Measurements from ENCODE around the gene AMOTL2. TPM values are rescaled to one million over a fixed set of nuclear protein-coding genes. Genes with fewer than 3 reads are reported as not detected.

The AMOTL2 gene
- total RNA-seq, 1 experiment from 2014 or later = 76.9 TPM

DNA sequence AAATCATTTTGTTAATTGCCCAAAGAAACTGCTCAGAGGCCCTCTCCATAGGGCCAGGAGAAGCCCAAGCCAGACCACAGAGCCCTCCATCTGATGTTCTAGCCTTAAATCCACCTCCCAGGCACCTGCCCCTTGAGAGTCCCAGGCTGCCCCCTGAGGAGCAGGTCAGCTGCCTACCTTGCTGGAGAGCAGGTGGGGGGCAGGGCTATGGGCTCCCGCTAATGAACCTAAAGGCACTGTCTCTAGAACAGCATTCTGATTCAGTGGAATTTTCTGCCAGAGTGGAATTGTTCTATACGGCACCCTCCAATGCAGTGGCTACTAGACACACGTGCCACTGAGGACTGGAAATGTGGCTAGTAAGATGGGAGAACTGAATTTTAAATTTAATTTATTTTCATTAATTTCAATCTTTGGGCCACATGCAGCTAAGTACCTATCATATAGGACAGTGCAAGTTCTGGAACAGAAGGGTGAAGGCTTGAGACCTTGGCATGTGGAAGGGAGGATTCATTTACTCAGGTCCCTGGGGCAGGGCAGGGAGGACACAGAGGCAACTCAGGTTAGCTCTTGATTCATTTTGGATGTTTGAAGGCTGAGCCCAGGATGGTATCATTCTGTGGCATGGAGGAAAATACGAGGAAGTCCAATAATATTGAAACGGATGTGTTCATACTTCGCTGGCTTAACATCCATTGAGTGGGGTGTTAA is 11.4 kb downstream of the AMOTL2 start:
- DNase-seq (ENCODE audit: low spot score) (no peak), ATAC-seq (no peak)
- TF ChIP-seq ZNF423 (CRISPR knock-in tag; IDR thresholded peaks at IDR 0.05) (0 out of 2 replicates have a peak, but pooled peaks have one; percentile 18), SMAD4 (CRISPR knock-in tag; IDR thresholded peaks at IDR 0.05) (no peak)
- TF ChIP-seq, protein P1, sequence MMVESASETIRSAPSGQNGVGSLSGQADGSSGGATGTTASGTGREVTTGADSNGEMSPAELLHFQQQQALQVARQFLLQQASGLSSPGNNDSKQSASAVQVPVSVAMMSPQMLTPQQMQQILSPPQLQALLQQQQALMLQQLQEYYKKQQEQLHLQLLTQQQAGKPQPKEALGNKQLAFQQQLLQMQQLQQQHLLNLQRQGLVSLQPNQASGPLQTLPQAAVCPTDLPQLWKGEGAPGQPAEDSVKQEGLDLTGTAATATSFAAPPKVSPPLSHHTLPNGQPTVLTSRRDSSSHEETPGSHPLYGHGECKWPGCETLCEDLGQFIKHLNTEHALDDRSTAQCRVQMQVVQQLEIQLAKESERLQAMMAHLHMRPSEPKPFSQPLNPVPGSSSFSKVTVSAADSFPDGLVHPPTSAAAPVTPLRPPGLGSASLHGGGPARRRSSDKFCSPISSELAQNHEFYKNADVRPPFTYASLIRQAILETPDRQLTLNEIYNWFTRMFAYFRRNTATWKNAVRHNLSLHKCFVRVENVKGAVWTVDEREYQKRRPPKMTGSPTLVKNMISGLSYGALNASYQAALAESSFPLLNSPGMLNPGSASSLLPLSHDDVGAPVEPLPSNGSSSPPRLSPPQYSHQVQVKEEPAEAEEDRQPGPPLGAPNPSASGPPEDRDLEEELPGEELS (CRISPR knock-in tag; IDR thresholded peaks at IDR 0.05) = no peak
- TF ChIP-seq, protein P2, sequence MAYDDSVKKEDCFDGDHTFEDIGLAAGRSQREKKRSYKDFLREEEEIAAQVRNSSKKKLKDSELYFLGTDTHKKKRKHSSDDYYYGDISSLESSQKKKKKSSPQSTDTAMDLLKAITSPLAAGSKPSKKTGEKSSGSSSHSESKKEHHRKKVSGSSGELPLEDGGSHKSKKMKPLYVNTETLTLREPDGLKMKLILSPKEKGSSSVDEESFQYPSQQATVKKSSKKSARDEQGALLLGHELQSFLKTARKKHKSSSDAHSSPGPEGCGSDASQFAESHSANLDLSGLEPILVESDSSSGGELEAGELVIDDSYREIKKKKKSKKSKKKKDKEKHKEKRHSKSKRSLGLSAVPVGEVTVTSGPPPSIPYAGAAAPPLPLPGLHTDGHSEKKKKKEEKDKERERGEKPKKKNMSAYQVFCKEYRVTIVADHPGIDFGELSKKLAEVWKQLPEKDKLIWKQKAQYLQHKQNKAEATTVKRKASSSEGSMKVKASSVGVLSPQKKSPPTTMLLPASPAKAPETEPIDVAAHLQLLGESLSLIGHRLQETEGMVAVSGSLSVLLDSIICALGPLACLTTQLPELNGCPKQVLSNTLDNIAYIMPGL (CRISPR knock-in tag; IDR thresholded peaks at IDR 0.05) = no peak
- CTCF ChIA-PET = interaction anchor here (1.3 to 4.4 kb wide), 6 partner anchors 11 to 123 kb away, joined by 3 to 57 read pairs (median 19); partner anchors contain the start of genes ANAPC13 and CEP63
- Mint-ChIP-seq H3K36me3 (peaks cover 81% of the 10 kb centered on the region), H3K4me1 (peaks cover 56% of the 10 kb centered on the region), H3K4me3 (peak overlapping the region; percentile 24), H3K9me3 (no peaks in the 10 kb centered on the region), H3K27me3 (ENCODE audit: low read depth) (no peaks in the 10 kb centered on the region), H3K27ac (peak overlapping the region; percentile 96)
- POLR2A ChIA-PET = interaction anchor here (1.2 to 3.9 kb wide), 6 partner anchors 8 to 54 kb away, joined by 3 to 113 read pairs (median 12); partner anchors contain the start of gene AMOTL2

DNA sequence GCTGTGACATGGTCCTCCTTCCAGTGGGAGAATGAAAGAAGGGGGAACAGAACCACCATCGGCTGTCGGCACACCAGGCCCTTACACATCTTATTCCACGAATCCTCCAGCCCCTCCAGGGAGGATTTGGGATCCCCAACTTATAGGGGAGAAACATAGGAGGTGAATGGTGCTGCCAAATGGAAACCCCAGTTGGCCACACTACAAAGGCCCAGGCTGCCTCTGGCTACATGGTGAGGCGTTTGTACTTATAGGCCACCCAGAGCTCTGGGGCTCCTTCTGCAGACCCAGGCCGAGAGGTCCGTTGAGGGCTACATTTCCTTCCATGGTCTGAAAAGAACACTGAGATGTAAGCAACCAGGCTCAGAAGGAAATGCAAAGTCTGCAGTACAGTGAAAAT is 12.0 kb downstream of the AMOTL2 start:
- Mint-ChIP-seq H3K27ac (peak overlapping the region; percentile 60; the same call in 1 of the 2 replicates), H3K4me1 (peaks cover 58% of the 10 kb centered on the region)
- CTCF ChIA-PET = interaction anchor here (1.6 to 4.4 kb wide), 2 partner anchors 11 to 48 kb away, joined by 3 to 57 read pairs; no protein-coding TSS in a partner anchor

DNA sequence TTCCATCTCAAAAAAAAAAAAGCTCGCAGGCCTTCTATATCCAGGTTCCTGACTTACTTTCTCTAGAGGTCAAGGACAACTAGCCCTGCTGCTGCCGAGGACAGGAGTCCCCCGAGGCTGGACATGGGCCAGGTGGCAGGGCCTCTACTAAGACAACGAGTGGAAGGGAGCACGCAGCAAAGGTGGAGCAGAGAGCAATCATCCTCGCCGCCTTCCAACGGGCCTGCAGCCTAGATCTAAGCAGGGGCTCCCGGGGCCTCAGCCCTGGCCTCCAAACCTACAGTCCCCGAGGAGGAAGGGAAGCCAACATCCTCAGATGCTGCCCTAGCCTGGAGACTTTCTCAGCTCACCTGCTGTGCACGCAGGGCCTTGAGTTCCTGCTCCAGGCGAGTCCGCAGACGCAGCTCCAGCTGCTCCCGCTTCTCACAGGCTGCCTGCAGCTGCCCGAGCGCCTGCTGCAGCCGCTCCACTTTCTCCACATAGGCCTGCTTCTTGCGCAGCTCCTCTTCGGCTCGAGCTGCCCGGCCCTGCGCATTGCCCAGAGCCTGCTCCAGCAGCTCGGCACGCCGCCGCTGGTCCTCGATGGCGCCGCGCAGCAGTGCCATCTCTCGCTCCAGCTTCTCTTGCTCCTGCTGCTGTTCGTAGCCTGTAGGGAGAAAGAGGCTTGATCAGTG is 12.9 kb downstream of the AMOTL2 start:
- H3K27ac Mint-ChIP-seq = peak overlapping the region; percentile 36; the same call in 1 of the 2 replicates
- ATAC-seq = no peak
- TF ChIP-seq FOXP1 (CRISPR knock-in tag; IDR thresholded peaks at IDR 0.05; ENCODE audit: borderline replicate concordance) = 0 out of 2 replicates have a peak, but pooled peaks have one; percentile 18
- TF ChIP-seq, protein P3, sequence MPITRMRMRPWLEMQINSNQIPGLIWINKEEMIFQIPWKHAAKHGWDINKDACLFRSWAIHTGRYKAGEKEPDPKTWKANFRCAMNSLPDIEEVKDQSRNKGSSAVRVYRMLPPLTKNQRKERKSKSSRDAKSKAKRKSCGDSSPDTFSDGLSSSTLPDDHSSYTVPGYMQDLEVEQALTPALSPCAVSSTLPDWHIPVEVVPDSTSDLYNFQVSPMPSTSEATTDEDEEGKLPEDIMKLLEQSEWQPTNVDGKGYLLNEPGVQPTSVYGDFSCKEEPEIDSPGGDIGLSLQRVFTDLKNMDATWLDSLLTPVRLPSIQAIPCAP (CRISPR knock-in tag; IDR thresholded peaks at IDR 0.05) = no peak
- no peaks in the 10 kb centered on the region for H3K27me3 Mint-ChIP-seq (ENCODE audit: low read depth)
- no peak for DNase-seq (ENCODE audit: low spot score)
- H3K4me1 Mint-ChIP-seq = peaks cover 64% of the 10 kb centered on the region
- no peaks in the 10 kb centered on the region for H3K9me3 Mint-ChIP-seq
- H3K36me3 Mint-ChIP-seq = peaks cover 82% of the 10 kb centered on the region
- ChIA-PET CTCF (no interaction called here), POLR2A (no interaction called here)
- no peak overlapping the region for H3K4me3 Mint-ChIP-seq

More for the DNA sequence above, 12.0 kb downstream of the AMOTL2 start:
- Mint-ChIP-seq H3K9me3 (no peaks in the 10 kb centered on the region), H3K27me3 (ENCODE audit: low read depth) (no peaks in the 10 kb centered on the region), H3K4me3 (no peak overlapping the region), H3K36me3 (peaks cover 82% of the 10 kb centered on the region)
- DNase-seq (ENCODE audit: low spot score) (no peak), ATAC-seq (no peak)
- POLR2A ChIA-PET = interaction anchor here (1.2 to 3.9 kb wide), 3 partner anchors 8 to 15 kb away, joined by 3 to 113 read pairs (median 13); partner anchors contain the start of gene AMOTL2
- no peak for TF ChIP-seq MXD4 (CRISPR knock-in tag; IDR thresholded peaks at IDR 0.05; ENCODE audit: borderline replicate concordance)

DNA sequence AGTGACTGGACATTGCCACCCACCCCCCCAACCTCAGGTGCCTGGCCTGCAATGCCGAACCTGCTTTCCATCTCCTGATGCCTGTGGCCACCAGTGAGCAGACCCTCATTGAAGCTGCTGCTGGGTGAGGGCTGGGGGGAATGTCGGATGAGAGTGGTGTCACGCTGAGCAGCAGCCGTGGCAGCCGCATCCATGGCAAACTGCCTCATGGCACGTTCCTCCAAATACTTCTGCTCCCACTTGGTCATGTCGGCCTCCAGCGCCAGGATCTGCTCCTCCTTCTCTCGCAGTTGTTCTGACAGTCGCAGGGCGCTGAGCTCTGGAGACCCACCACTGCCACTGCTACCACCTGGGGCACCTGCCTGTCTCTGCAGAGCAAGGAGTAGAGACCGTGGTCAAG is 14.2 kb downstream of the AMOTL2 start:
- CTCF ChIA-PET = interaction anchor here (2.0 kb wide), 1 partner anchor 114 kb away, joined by 8 read pairs; no protein-coding TSS in a partner anchor
- no peaks in the 10 kb centered on the region for H3K27me3 Mint-ChIP-seq (ENCODE audit: low read depth)
- ATAC-seq = no peak

More for the DNA sequence above, 14.2 kb downstream of the AMOTL2 start:
- H3K27ac Mint-ChIP-seq = peak overlapping the region; percentile 74
- no peak for TF ChIP-seq CREB1 (CRISPR knock-in tag; IDR thresholded peaks at IDR 0.05)
- POLR2A ChIA-PET = no interaction called here
- peak; percentile 7 for DNase-seq (ENCODE audit: low spot score)
- H3K4me1 Mint-ChIP-seq = peaks cover 52% of the 10 kb centered on the region
- no peaks in the 10 kb centered on the region for H3K9me3 Mint-ChIP-seq
- H3K4me3 Mint-ChIP-seq = no peak overlapping the region
- H3K36me3 Mint-ChIP-seq = peaks cover 80% of the 10 kb centered on the region

Measured in WTC11 (cell line).